SK-N-SH (cell line): ENCODE measurements around the gene GPR25. TPM values are rescaled to one million over a fixed set of nuclear protein-coding genes. Genes with fewer than 3 reads are reported as not detected.
A peak's percentile ranks its signal among the peaks of the same experiment; 100 is the strongest.

Source experiments
- CTCF ChIA-PET: fragments of 300-600, 350-600 bp; formaldehyde crosslinking; extraction: SDS; loops from one replicate; lab custom pipeline; 2021; lab: Yijun Ruan, JAX
- POLR2A ChIA-PET: fragments of 350-600 bp; sonication (Branson Sonifier 250); formaldehyde crosslinking; extraction: SDS; loops from one replicate; lab custom pipeline; 2020; ENCODE audit warnings: antibody characterized with exemption, inconsistent platforms; lab: Yijun Ruan, JAX
- DNase-seq: peaks from one replicate; pipeline ENCODE4 v3.0.0; 2012
- H2AFZ ChIP-seq: fragments of 200-600 bp; sonication (generic); 2 replicates; pipeline ENCODE4 v1.8.1; 2016; ENCODE audit warnings: antibody characterized with exemption, mild to moderate bottlenecking, low read depth
- H3F3A ChIP-seq: fragments of 200-600 bp; sonication (generic); replicated peaks from 2 replicates; pipeline ENCODE3; 2016; ENCODE audit warnings: antibody characterized with exemption, mild to moderate bottlenecking; ENCODE audit not compliant: insufficient read depth
- H3K27ac ChIP-seq, 2 experiments: fragments of 200-500 bp in 1 of 2; fragments of 200-600 bp in 1 of 2; sonication (Bioruptor generic) in 1 of 2; sonication (generic), shearing (Covaris generic) in 1 of 2; 2 replicates each; pipeline versions ENCODE4 v1.5.1 to v1.6.1; 2014 to 2016; ENCODE audit warnings: low read depth in 2 of 2, inconsistent platforms in 1 of 2, low read length in 1 of 2, mild to moderate bottlenecking in 1 of 2, mixed read lengths in 1 of 2
- H3K27me3 ChIP-seq: fragments of 200-600 bp; sonication (generic), shearing (Covaris generic); 2 replicates; pipeline ENCODE4 v1.6.1; 2016; ENCODE audit warnings: mixed run types; ENCODE audit not compliant: insufficient read depth
- H3K36me3 ChIP-seq, 2 experiments: fragments of 200-500 bp in 1 of 2; fragments of 200-600 bp in 1 of 2; sonication (Bioruptor generic) in 1 of 2; sonication (generic) in 1 of 2; replicated peaks in 1 of 2; 2 replicates each; pipeline versions ENCODE3 to v1.5.1; 2014 to 2016; ENCODE audit warnings: low read length in 1 of 2, mild to moderate bottlenecking in 1 of 2; ENCODE audit not compliant: insufficient read depth in 2 of 2, control insufficient read depth in 1 of 2
- H3K4me1 ChIP-seq, 2 experiments: fragments of 200-500 bp in 1 of 2; fragments of 200-600 bp in 1 of 2; sonication (Bioruptor generic) in 1 of 2; sonication (generic), shearing (Covaris generic) in 1 of 2; 2 replicates each; pipeline versions ENCODE4 v1.5.1 to v1.6.1; 2014 to 2016; ENCODE audit warnings: low read depth in 1 of 2, low read length in 1 of 2, mixed run types in 1 of 2; ENCODE audit not compliant: insufficient read depth in 2 of 2, control insufficient read depth in 1 of 2
- H3K4me2 ChIP-seq: fragments of 200-600 bp; sonication (generic), shearing (Covaris generic); 2 replicates; pipeline ENCODE4 v1.6.1; 2017; ENCODE audit warnings: mixed run types
- H3K4me3 ChIP-seq, 2 experiments: fragments of 200-500 bp in 1 of 2; fragments of 200-600 bp in 1 of 2; sonication (Bioruptor generic) in 1 of 2; sonication (generic), shearing (Covaris generic) in 1 of 2; 2 replicates each; pipeline versions ENCODE4 v1.5.1 to v1.8.1; 2014 to 2016; ENCODE audit warnings: low read depth in 2 of 2, inconsistent platforms in 1 of 2, low read length in 1 of 2, mild to moderate bottlenecking in 1 of 2, mixed read lengths in 1 of 2, moderate library complexity in 1 of 2
- H3K79me2 ChIP-seq: fragments of 200-600 bp; sonication (generic); 2 replicates; pipeline ENCODE4 v1.8.1; 2017; ENCODE audit warnings: mild to moderate bottlenecking; ENCODE audit not compliant: insufficient read depth
- H3K9ac ChIP-seq: fragments of 200-600 bp; sonication (generic); 2 replicates; pipeline ENCODE4 v1.6.1; 2017; ENCODE audit warnings: mixed run types
- H3K9me2 ChIP-seq: fragments of 200-600 bp; sonication (generic); 2 replicates; pipeline ENCODE4 v1.6.1; 2017; ENCODE audit warnings: mixed run types
- H3K9me3 ChIP-seq: fragments of 200-600 bp; sonication (generic); 2 replicates; pipeline ENCODE4 v1.6.1; 2017; ENCODE audit warnings: mixed run types, mild to moderate bottlenecking, moderate library complexity
- H4K20me1 ChIP-seq: fragments of 200-600 bp; sonication (generic); 2 replicates; pipeline ENCODE4 v1.6.1; 2017; ENCODE audit warnings: mild to moderate bottlenecking, mixed run types; ENCODE audit not compliant: insufficient read depth
- CHD2 ChIP-seq: fragments of 150-350 bp; IDR thresholded peaks from 2 replicates; pipeline ENCODE4 v1.6.1; 2018; ENCODE audit warnings: low read length; ENCODE audit not compliant: partially characterized antibody
- EP300 ChIP-seq, 2 experiments: IDR thresholded peaks; 2 replicates each; pipeline versions ENCODE4 v1.4.0 to v1.6.1; 2012; ENCODE audit warnings: borderline replicate concordance in 1 of 2, low read depth in 1 of 2, low read length in 1 of 2
- EZH2phosphoT487 ChIP-seq: fragments of 200-600 bp; sonication (generic); IDR thresholded peaks from 2 replicates; pipeline ENCODE4 v1.6.1; 2017; ENCODE audit warnings: low read depth, mixed run types, mild to moderate bottlenecking, antibody characterized with exemption, moderate library complexity, borderline replicate concordance
- FOXM1 ChIP-seq: IDR thresholded peaks from 2 replicates; pipeline ENCODE4 v1.4.0; 2012; ENCODE audit warnings: low read depth, mild to moderate bottlenecking
- IRF3 ChIP-seq: fragments of 150-350 bp; IDR thresholded peaks from 2 replicates; pipeline ENCODE4 v1.6.1; 2016; ENCODE audit warnings: mild to moderate bottlenecking, low read depth, low read length
- MEF2A ChIP-seq: IDR thresholded peaks from 2 replicates; pipeline ENCODE4 v1.4.0; 2012; ENCODE audit warnings: low read depth, borderline replicate concordance
- MXI1 ChIP-seq: IDR thresholded peaks from 2 replicates; pipeline ENCODE4 v1.6.1; 2012; ENCODE audit warnings: mild to moderate bottlenecking, low read depth, low read length, improper control_type of control experiment
- NFIC ChIP-seq: IDR thresholded peaks from 2 replicates; pipeline ENCODE4 v1.4.0; 2012; ENCODE audit warnings: borderline replicate concordance
- NRF1 ChIP-seq: IDR thresholded peaks from 2 replicates; pipeline ENCODE4 v1.6.1; 2012; ENCODE audit warnings: low read depth, mild to moderate bottlenecking, low read length
- REST ChIP-seq: IDR thresholded peaks from 2 replicates; pipeline ENCODE4 v1.6.1; 2012; ENCODE audit warnings: mild to moderate bottlenecking, low read depth, low read length, moderate library complexity
- RFX5 ChIP-seq: IDR thresholded peaks from 2 replicates; pipeline ENCODE4 v1.6.1; 2012; ENCODE audit warnings: mild to moderate bottlenecking, improper control_type of control experiment, low read length
- SIN3A ChIP-seq: IDR thresholded peaks from 2 replicates; pipeline ENCODE4 v1.6.1; 2012; ENCODE audit warnings: low read depth, mild to moderate bottlenecking, low read length, moderate library complexity, borderline replicate concordance
- TAF1 ChIP-seq: IDR thresholded peaks from 2 replicates; pipeline ENCODE4 v1.6.1; 2012; ENCODE audit warnings: low read depth, mild to moderate bottlenecking, low read length, moderate library complexity, borderline replicate concordance
- USF2 ChIP-seq: fragments of 150-350 bp; IDR thresholded peaks from 2 replicates; pipeline ENCODE4 v1.6.1; 2017; ENCODE audit warnings: antibody characterized with exemption, low read length, low read depth, borderline replicate concordance
- ZBTB33 ChIP-seq: IDR thresholded peaks from 2 replicates; pipeline ENCODE4 v1.4.0; 2012; ENCODE audit warnings: low read depth, borderline replicate concordance
- WGBS: methylation state at CpG from one replicate; pipeline ENCODE4 v1.1.6; 2017; ENCODE audit warnings: low lambda C conversion rate; 5-methylcytosine and 5-hydroxymethylcytosine counted together
- polyA plus RNA-seq, 3 experiments: library from polyadenylated mRNA; depleted of rRNA; stranded (reverse); fragments of >200 nt; gene quantifications; 2 replicates each; pipeline ENCODE4 v1.2.3, GENCODE V29; 2012

GPR25 gene
- polyA plus RNA-seq, 1 of the 3 experiments (the other 2 are of a cell fraction): not detected

GRCh38 chr1:200891774-200892157 lies 19.0 kb downstream of the GPR25 start:
- Histone ChIP-seq H4K20me1 (no peaks in the 10 kb centered on the region), H3F3A (no peaks in the 10 kb centered on the region), H3K27ac (no peak overlapping the region), H2AFZ (peak overlapping the region; percentile 92; the same call in 1 of the 2 replicates), H3K9me3 (no peaks in the 10 kb centered on the region), H3K4me2 (peak overlapping the region; percentile 83; the same call in 1 of the 2 replicates), H3K79me2 (no peaks in the 10 kb centered on the region), H3K4me1 (peaks cover 0 to 3% of the 10 kb centered on the region in 2 experiments; a peak in 1 of 4 replicates), H3K27me3 (no peaks in the 10 kb centered on the region), H3K9me2 (no peaks in the 10 kb centered on the region), H3K36me3 (no peaks in the 10 kb centered on the region), H3K9ac (no peak overlapping the region), H3K4me3 (peak overlapping the region in 1 of 2 experiments; percentile 70; a peak in 1 of 4 replicates)
- no peak for DNase-seq
- TF ChIP-seq MXI1 (no peak), NRF1 (no peak), EP300 (IDR thresholded peaks at IDR 0.05; ENCODE audit: borderline replicate concordance in 1 of 2, low read depth in 1 of 2, low read length in 1 of 2) (no peak), SIN3A (no peak), TAF1 (no peak), USF2 (no peak), REST (no peak), MEF2A (no peak), RFX5 (no peak), NFIC (no peak), EZH2phosphoT487 (no peak), ZBTB33 (no peak), IRF3 (no peak), CHD2 (no peak), FOXM1 (no peak)
- 80% methylated on average over 7 of the region's 8 CpGs for WGBS
- ChIA-PET POLR2A (interaction anchor here (0.9 kb wide), 1 partner anchor 10 kb away, joined by 4 read pairs; no protein-coding TSS in a partner anchor), CTCF (interaction anchor here (1.0 to 2.1 kb wide), 7 partner anchors 8 to 270 kb away, joined by 3 to 10 read pairs (median 5); no protein-coding TSS in a partner anchor)
